HFF-Myc (cell line): ENCODE results near the gene HBS1L.

Experiments used
- DNase-seq: peaks from one replicate; pipeline ENCODE4 v3.0.0-alpha.2; 2011; ENCODE audit warnings: low read depth; ENCODE audit errors: extremely low read depth
- H3K4me3 ChIP-seq: replicated peaks from 2 replicates; pipeline ENCODE4 v1.5.1; 2011; ENCODE audit warnings: low read depth, mild to moderate bottlenecking, control low read depth, low read length
- CTCF ChIP-seq: IDR thresholded peaks from 2 replicates; pipeline ENCODE4 v1.5.1; 2012; ENCODE audit warnings: mild to moderate bottlenecking, low read depth, low read length, control low read depth; ENCODE audit errors: missing control alignments

The HBS1L gene

GRCh38 chr6:134951494-134952263 lies 102.9 kb downstream of the HBS1L start:
- DNase-seq: no peak
- no peak overlapping the region for H3K4me3 ChIP-seq
- no peak for TF ChIP-seq CTCF

- no peak overlapping the region for H3K4me3 ChIP-seq
- TF ChIP-seq CTCF: no peak
- DNase-seq: no peak
Measured at GRCh38 chr6:134950482-134950881, 104.1 kb downstream of the HBS1L start.

GRCh38 chr6:134949927-134950326 lies 104.7 kb downstream of the HBS1L start, which contains the start of gene ALDH8A1:
Gene ALDH8A1, minus strand, starts transcription at chr6:134950101. Its CDS starts 48 bp downstream, at chr6:134950053.
- DNase-seq: no peak
- TF ChIP-seq CTCF: no peak
- no peak within 1 kb of the TSS for H3K4me3 ChIP-seq

- H3K4me3 ChIP-seq: no peak overlapping the region
- TF ChIP-seq CTCF: no peak
- DNase-seq: no peak
Measured at GRCh38 chr6:134948691-134949090, 105.9 kb downstream of the HBS1L start.

- DNase-seq: no peak
- TF ChIP-seq CTCF: no peak
- H3K4me3 ChIP-seq: no peak overlapping the region
Measured at GRCh38 chr6:134948142-134948541, 106.5 kb downstream of the HBS1L start.

- no peak for DNase-seq
- no peak for TF ChIP-seq CTCF
- H3K4me3 ChIP-seq: no peak overlapping the region
Measured at GRCh38 chr6:134945045-134945444, 109.6 kb downstream of the HBS1L start.
